ENCODE results near the gene RHEB.

Gene RHEB

GRCh38 chr7:151448261-151449252 is 71.1 kb downstream of the RHEB start:
- peak; percentile 90 for DNase-seq (ENCODE audit: low spot score)

GRCh38 chr7:151447901-151448260 is 71.8 kb downstream of the RHEB start:
- no peak for DNase-seq (ENCODE audit: low spot score)

- DNase-seq (ENCODE audit: low spot score) = no peak
Observed at GRCh38 chr7:151447312-151447711, 72.4 kb downstream of the RHEB start.

GRCh38 chr7:151446412-151446811 is 73.3 kb downstream of the RHEB start:
- no peak for DNase-seq (ENCODE audit: low spot score)

GRCh38 chr7:151444632-151445031 is 75.1 kb downstream of the RHEB start:
- no peak for DNase-seq (ENCODE audit: low spot score)

GRCh38 chr7:151442776-151443496 is 76.8 kb downstream of the RHEB start:
- DNase-seq (ENCODE audit: low spot score) = no peak

GRCh38 chr7:151440799-151441445 is 78.8 kb downstream of the RHEB start:
- DNase-seq (ENCODE audit: low spot score) = no peak

- no peak for DNase-seq (ENCODE audit: low spot score)
Observed at GRCh38 chr7:151439855-151440798, 79.6 kb downstream of the RHEB start, which contains the start of gene CRYGN. CRYGN (minus strand) TSS chr7:151440141; CDS start chr7:151439917, 224 bp downstream.

GRCh38 chr7:151438864-151439601 is 80.7 kb downstream of the RHEB start:
- DNase-seq (ENCODE audit: low spot score) = no peak

GRCh38 chr7:151437866-151438516 is 81.7 kb downstream of the RHEB start:
- no peak for DNase-seq (ENCODE audit: low spot score)

- DNase-seq (ENCODE audit: low spot score) = no peak
Observed at GRCh38 chr7:151437159-151437553, 82.5 kb downstream of the RHEB start.

- peak; percentile 64 for DNase-seq (ENCODE audit: low spot score)
Observed at GRCh38 chr7:151436446-151437158, 83.1 kb downstream of the RHEB start.

GRCh38 chr7:151435971-151436370 is 83.7 kb downstream of the RHEB start:
- DNase-seq (ENCODE audit: low spot score) = no peak

- no peak for DNase-seq (ENCODE audit: low spot score)
Observed at GRCh38 chr7:151435103-151435916, 84.4 kb downstream of the RHEB start.

- DNase-seq (ENCODE audit: low spot score) = no peak
Observed at GRCh38 chr7:151434549-151434948, 85.1 kb downstream of the RHEB start.

GRCh38 chr7:151433721-151434400 is 85.8 kb downstream of the RHEB start:
- no peak for DNase-seq (ENCODE audit: low spot score)

- no peak for DNase-seq (ENCODE audit: low spot score)
Observed at GRCh38 chr7:151432658-151433521, 86.8 kb downstream of the RHEB start.

Data from AG08396 (cell line).